ENCODE data around the gene EIF5AL1. TPM values are rescaled to one million over a fixed set of nuclear protein-coding genes. Genes with fewer than 3 reads are reported as not detected.
"Not testable (repeated sequence)": the region's sequence is repeated elsewhere in the genome, so short reads cannot be mapped to it uniquely, and the experiment has no call there.

Gene EIF5AL1
- total and polyA plus RNA-seq, 2 of the 4 experiments (the other 2 are of a cell fraction): 1.1 to 1.4 TPM

- in situ Hi-C loops (cut with MboI; ENCODE audit: low sequenced_read_pairs); POLR2A ChIA-PET (ENCODE audit: unreplicated experiment); H2BK120ac ChIP-seq (ENCODE audit: low read depth, low read length); H3K4ac ChIP-seq (ENCODE audit: low read depth, low read length); H2AFZ ChIP-seq (replicated peaks; ENCODE audit: low read length, poor library complexity); ATAC-seq (ENCODE audit: low read depth); H3K56ac ChIP-seq (ENCODE audit: extremely low read depth, insufficient read depth, low read length); H4K20me1 ChIP-seq (ENCODE audit: insufficient read depth, low read length); H3K79me1 ChIP-seq (ENCODE audit: low read depth in 1 of 2, low read length in 2 of 2); H3K14ac ChIP-seq (replicated peaks; ENCODE audit: low read depth, low read length); H3K27ac ChIP-seq (ENCODE audit: insufficient read depth, low read length); H3K4me2 ChIP-seq (ENCODE audit: low read depth, low read length); H4K91ac ChIP-seq (ENCODE audit: insufficient read depth, low read depth, low read length); H3K4me1 ChIP-seq (ENCODE audit: control insufficient read depth, insufficient read depth, low read length); H3K23ac ChIP-seq (ENCODE audit: low read depth, low read length); H3K27me3 ChIP-seq (ENCODE audit: control insufficient read depth, insufficient read depth, low read length); H3K36me3 ChIP-seq (ENCODE audit: control insufficient read depth, insufficient read depth, low read length); H2BK15ac ChIP-seq (ENCODE audit: low read depth, low read length); BruUV-seq (replicated peaks); H2BK20ac ChIP-seq (ENCODE audit: low read depth, low read length); H4K5ac ChIP-seq (ENCODE audit: low read depth, low read length); H2AK5ac ChIP-seq (ENCODE audit: low read depth, low read length); intact Hi-C loops (cut with micrococcal nuclease); H3K4me3 ChIP-seq (ENCODE audit: insufficient read depth, low read depth, low read length); H3K18ac ChIP-seq (ENCODE audit: low read depth, low read length); H2AK9ac ChIP-seq (replicated peaks; ENCODE audit: low read depth, low read length, poor library complexity); dilution Hi-C loops (cut with HindIII; ENCODE audit: low sequenced_read_pairs, unreplicated experiment); H3K9me1 ChIP-seq (ENCODE audit: insufficient read depth, low read length); H3K9ac ChIP-seq (ENCODE audit: low read depth, low read length); CTCF ChIA-PET; H4K8ac ChIP-seq (ENCODE audit: low read depth in 2 of 2, low read length in 2 of 2); DNase-seq; H2BK5ac ChIP-seq (ENCODE audit: low read depth, low read length, poor library complexity, severe bottlenecking); H3K9me3 ChIP-seq (ENCODE audit: control insufficient read depth, insufficient read depth, low read length): not testable (repeated sequence)
- no CpG with 5 or more reads among the region's 4 CpGs for WGBS, 2 experiments (ENCODE audit: extremely low coverage in 2 of 2, insufficient read length in 1 of 2)
These were observed 15.9 kb downstream of the EIF5AL1 start for GRCh38 chr10:79528261-79528660.

GRCh38 chr10:79533142-79533902, 21.0 kb downstream of the EIF5AL1 start:
- H3K27ac ChIP-seq (ENCODE audit: insufficient read depth, low read length); H3K36me3 ChIP-seq (ENCODE audit: control insufficient read depth, insufficient read depth, low read length); H3K4me3 ChIP-seq (ENCODE audit: insufficient read depth, low read depth, low read length); H4K5ac ChIP-seq (ENCODE audit: low read depth, low read length); H2AK9ac ChIP-seq (replicated peaks; ENCODE audit: low read depth, low read length, poor library complexity); H2BK15ac ChIP-seq (ENCODE audit: low read depth, low read length); H3K9me3 ChIP-seq (ENCODE audit: control insufficient read depth, insufficient read depth, low read length); H3K56ac ChIP-seq (ENCODE audit: extremely low read depth, insufficient read depth, low read length); H3K9me1 ChIP-seq (ENCODE audit: insufficient read depth, low read length); H2BK20ac ChIP-seq (ENCODE audit: low read depth, low read length); CTCF ChIA-PET; DNase-seq; in situ Hi-C loops (cut with MboI; ENCODE audit: low sequenced_read_pairs); H4K20me1 ChIP-seq (ENCODE audit: insufficient read depth, low read length); H2BK120ac ChIP-seq (ENCODE audit: low read depth, low read length); H2BK5ac ChIP-seq (ENCODE audit: low read depth, low read length, poor library complexity, severe bottlenecking); H3K27me3 ChIP-seq (ENCODE audit: control insufficient read depth, insufficient read depth, low read length); H3K4ac ChIP-seq (ENCODE audit: low read depth, low read length); H3K14ac ChIP-seq (replicated peaks; ENCODE audit: low read depth, low read length); H3K18ac ChIP-seq (ENCODE audit: low read depth, low read length); H2AK5ac ChIP-seq (ENCODE audit: low read depth, low read length); H4K91ac ChIP-seq (ENCODE audit: insufficient read depth, low read depth, low read length); H4K8ac ChIP-seq (ENCODE audit: low read depth in 2 of 2, low read length in 2 of 2); BruUV-seq (replicated peaks); H3K9ac ChIP-seq (ENCODE audit: low read depth, low read length); H3K4me2 ChIP-seq (ENCODE audit: low read depth, low read length); H3K23ac ChIP-seq (ENCODE audit: low read depth, low read length); H2AFZ ChIP-seq (replicated peaks; ENCODE audit: low read length, poor library complexity); H3K79me1 ChIP-seq (ENCODE audit: low read depth in 1 of 2, low read length in 2 of 2); dilution Hi-C loops (cut with HindIII; ENCODE audit: low sequenced_read_pairs, unreplicated experiment); H3K4me1 ChIP-seq (ENCODE audit: control insufficient read depth, insufficient read depth, low read length): not testable (repeated sequence)
- POLR2A ChIA-PET (ENCODE audit: unreplicated experiment): interaction anchor here (0.6 kb wide), 1 partner anchor 17 kb away, joined by 4 read pairs; no protein-coding TSS in a partner anchor
- peak; percentile 37 for ATAC-seq (ENCODE audit: low read depth)
- intact Hi-C loops (cut with micrococcal nuclease): loop anchor here (10.0 kb wide), 2 partner anchors 159 to 701 kb away; no protein-coding TSS in a partner anchor
- no CpG with 5 or more reads among the region's 11 CpGs for WGBS, 2 experiments (ENCODE audit: extremely low coverage in 2 of 2, insufficient read length in 1 of 2)

All from IMR-90 (cell line).